ENCODE measurements around the gene TNIP2. TPM values are rescaled to one million over a fixed set of nuclear protein-coding genes. Genes with fewer than 3 reads are reported as not detected.

Gene TNIP2, protein sequence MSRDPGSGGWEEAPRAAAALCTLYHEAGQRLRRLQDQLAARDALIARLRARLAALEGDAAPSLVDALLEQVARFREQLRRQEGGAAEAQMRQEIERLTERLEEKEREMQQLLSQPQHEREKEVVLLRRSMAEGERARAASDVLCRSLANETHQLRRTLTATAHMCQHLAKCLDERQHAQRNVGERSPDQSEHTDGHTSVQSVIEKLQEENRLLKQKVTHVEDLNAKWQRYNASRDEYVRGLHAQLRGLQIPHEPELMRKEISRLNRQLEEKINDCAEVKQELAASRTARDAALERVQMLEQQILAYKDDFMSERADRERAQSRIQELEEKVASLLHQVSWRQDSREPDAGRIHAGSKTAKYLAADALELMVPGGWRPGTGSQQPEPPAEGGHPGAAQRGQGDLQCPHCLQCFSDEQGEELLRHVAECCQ
- 10 to 100 TPM; 56.1 to 58.4 TPM for total RNA-seq

DNA sequence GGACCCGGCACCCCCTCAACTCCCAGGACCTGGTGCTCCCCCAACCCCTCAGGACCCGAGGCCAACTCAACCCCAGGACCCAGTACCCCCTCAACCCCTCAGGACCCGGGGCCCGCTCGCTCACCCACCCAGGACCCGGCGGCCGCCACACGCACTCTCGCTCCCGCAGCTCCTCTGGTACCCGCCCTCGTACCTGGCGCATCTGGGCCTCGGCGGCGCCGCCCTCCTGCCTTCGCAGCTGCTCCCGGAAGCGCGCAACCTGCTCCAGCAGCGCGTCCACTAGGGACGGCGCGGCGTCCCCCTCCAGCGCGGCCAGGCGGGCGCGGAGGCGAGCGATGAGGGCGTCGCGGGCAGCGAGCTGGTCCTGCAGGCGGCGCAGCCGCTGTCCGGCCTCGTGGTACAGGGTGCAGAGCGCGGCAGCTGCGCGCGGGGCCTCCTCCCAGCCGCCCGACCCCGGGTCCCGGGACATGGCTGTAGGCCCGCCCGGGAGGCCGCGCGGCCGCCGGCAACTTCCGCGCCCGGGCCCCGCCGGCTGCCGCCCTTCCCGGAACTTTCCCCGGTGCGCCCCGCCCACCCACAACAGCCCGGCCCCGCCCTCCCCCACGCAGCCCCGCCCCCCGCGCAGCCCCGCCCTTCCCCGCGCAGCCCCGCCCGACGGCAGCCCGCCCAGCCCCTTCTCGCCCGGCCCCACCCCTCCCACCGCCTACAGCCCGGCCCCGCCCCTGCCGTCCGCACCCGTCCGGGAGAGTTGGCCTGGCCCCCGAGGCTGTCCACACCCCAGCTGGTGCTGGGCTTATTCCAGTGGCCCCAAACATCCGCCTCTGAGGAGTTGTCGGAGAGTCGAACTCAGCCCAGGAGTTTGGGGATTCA, at the start of gene TNIP2:
TNIP2 (minus strand) TSS at position 516 of the 870 bp plus-strand sequence; CDS start at position 469, 47 bp downstream.
- peak; percentile 82 for DNase-seq
- ChIA-PET POLR2A (interaction anchor here (0.6 to 3.7 kb wide), 18 partner anchors 10 to 536 kb away, joined by 3 to 33 read pairs (median 4); partner anchors contain the start of genes GRK4, NOP14 and RNF4), CTCF (interaction anchor here (0.6 to 1.5 kb wide), 4 partner anchors 176 to 528 kb away, joined by 3 to 5 read pairs (median 4); no protein-coding TSS in a partner anchor)
- Mint-ChIP-seq H3K4me3 (peak within 1 kb of the TSS; percentile 79), H3K27me3 (no peaks in the 10 kb centered on the region), H3K4me1 (peaks cover 32% of the 10 kb centered on the region), H3K9me3 (no peaks in the 10 kb centered on the region), H3K27ac (peak within 1 kb of the TSS; percentile 72), H3K36me3 (ENCODE audit: low read depth) (peaks cover 19% of the 10 kb centered on the region)

GRCh38 chr4:2804973-2805501, 48.9 kb upstream of the TNIP2 start:
- Mint-ChIP-seq H3K27me3 (no peaks in the 10 kb centered on the region), H3K36me3 (ENCODE audit: low read depth) (peaks cover 3% of the 10 kb centered on the region), H3K4me3 (no peak overlapping the region), H3K27ac (no peak overlapping the region), H3K4me1 (peaks cover 19% of the 10 kb centered on the region), H3K9me3 (no peaks in the 10 kb centered on the region)
- CTCF ChIA-PET, result no interaction called here
- POLR2A ChIA-PET, result no interaction called here
- no peak for DNase-seq

- no peak overlapping the region for H3K27ac Mint-ChIP-seq
- peaks cover 3% of the 10 kb centered on the region for H3K36me3 Mint-ChIP-seq (ENCODE audit: low read depth)
- no peaks in the 10 kb centered on the region for H3K9me3 Mint-ChIP-seq
- peaks cover 22% of the 10 kb centered on the region for H3K4me1 Mint-ChIP-seq
- CTCF ChIA-PET, result interaction anchor here (0.5 kb wide), 1 partner anchor 91 kb away, joined by 4 read pairs; no protein-coding TSS in a partner anchor
- DNase-seq, result no peak
- POLR2A ChIA-PET, result interaction anchor here (0.8 to 1.4 kb wide), 2 partner anchors 8 to 15 kb away, joined by 3 to 4 read pairs; no protein-coding TSS in a partner anchor
- H3K4me3 Mint-ChIP-seq, result no peak overlapping the region
- no peaks in the 10 kb centered on the region for H3K27me3 Mint-ChIP-seq
Measured at GRCh38 chr4:2804449-2804972, 48.4 kb upstream of the TNIP2 start.

DNA sequence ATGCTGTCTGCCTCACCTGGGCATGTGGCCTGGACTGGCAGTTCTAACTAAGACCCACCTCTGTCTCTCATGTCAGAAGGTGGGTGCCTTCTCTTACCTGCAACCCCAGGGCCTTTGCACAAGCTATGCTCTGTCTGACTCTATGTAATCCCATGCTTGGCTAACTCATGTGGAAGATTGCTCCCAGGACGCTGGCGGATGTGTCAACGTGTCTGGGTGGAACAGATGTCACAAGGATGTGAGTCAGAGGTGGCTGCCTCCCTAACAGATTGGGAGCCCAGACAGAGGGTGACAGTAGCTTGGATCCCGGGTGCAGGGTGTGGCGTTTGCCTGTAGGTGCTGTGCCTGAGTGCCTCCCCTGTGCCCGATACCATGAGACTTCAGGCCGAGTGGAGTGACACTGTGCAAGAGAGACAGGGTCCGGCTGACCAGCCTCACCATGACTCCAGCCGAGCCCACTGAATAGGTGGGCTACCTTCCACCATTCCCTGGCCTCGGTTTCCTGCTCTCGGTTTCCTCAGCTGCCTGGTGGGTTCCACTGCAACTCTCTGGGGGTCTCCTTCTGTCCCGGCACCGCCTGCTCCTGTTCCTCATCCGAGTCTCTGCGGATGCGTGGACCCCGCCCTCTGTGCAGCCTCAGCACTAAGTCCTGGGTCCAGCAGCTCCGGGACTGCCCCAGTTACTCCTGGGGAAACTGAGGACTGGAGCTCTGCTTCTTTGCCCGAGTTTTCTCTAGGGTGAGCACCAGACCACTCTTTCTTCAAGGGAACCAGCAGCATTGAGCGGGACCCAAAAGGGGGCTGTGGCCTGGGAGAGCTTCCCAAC, 47.7 kb upstream of the TNIP2 start:
- ChIA-PET POLR2A (interaction anchor here (0.6 to 1.4 kb wide), 3 partner anchors 9 to 70 kb away, joined by 3 to 4 read pairs (median 3); no protein-coding TSS in a partner anchor), CTCF (interaction anchor here (0.5 to 1.1 kb wide), 2 partner anchors 92 to 150 kb away, joined by 3 to 4 read pairs; no protein-coding TSS in a partner anchor)
- Mint-ChIP-seq H3K27ac (no peak overlapping the region), H3K4me1 (peaks cover 29% of the 10 kb centered on the region), H3K9me3 (no peaks in the 10 kb centered on the region), H3K27me3 (no peaks in the 10 kb centered on the region), H3K4me3 (no peak overlapping the region), H3K36me3 (ENCODE audit: low read depth) (peaks cover 3% of the 10 kb centered on the region)
- DNase-seq, result no peak

- no peaks in the 10 kb centered on the region for H3K27me3 Mint-ChIP-seq
- ChIA-PET POLR2A (interaction anchor here (0.6 to 1.4 kb wide), 2 partner anchors 10 to 71 kb away, joined by 3 to 4 read pairs; no protein-coding TSS in a partner anchor), CTCF (interaction anchor here (1.1 kb wide), 1 partner anchor 151 kb away, joined by 3 read pairs; no protein-coding TSS in a partner anchor)
- DNase-seq, result no peak
- H3K27ac Mint-ChIP-seq, result no peak overlapping the region
- H3K4me3 Mint-ChIP-seq, result no peak overlapping the region
- peaks cover 3% of the 10 kb centered on the region for H3K36me3 Mint-ChIP-seq (ENCODE audit: low read depth)
- peaks cover 38% of the 10 kb centered on the region for H3K4me1 Mint-ChIP-seq
- no peaks in the 10 kb centered on the region for H3K9me3 Mint-ChIP-seq
Measured at GRCh38 chr4:2802618-2803531, 46.7 kb upstream of the TNIP2 start.

DNA sequence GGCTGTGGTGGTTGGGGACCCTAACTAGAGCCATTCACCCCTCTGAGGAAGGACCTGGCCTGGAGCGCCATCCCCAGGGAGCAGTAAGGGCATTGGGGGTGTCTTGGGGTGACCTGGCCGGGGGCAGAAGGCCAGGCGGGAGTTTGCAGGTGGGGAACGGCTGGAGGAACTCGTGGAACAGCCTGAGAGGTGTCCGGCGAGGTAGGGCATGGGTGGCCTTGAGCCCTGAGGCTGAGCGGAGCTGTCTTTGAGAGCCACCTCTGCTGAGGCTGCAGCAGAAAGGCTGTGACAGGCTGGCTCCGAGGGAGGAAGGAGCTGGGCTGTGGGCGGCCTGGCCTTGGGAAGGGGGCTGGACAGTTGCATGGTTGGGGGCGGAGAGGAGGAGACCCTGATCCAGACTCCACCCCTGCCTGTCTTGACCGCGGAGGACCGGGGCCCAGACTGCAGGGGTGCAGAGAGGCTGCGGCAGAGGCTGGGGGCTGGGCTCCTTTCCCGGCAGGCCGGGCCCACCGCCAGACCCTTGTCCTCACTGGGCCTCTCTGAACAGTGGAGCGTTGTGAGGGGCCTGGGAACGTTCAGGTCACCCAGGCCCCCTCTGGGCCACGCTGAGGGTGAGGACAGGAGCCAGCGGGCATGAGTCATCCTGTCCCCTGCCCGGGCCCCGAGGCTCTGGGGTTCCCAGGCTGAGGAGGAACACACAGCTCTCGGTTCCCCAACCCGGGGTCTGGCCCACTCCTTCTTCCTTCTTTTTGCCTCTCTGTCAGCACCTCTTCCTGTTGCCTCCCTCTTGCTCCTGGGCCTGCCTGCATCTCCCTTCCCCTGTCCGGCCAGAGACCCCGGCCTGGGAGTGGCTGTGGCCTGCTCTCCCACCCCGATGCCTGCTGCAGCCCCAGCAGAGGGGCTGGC, 44.8 kb upstream of the TNIP2 start:
- ChIA-PET CTCF (interaction anchor here (1.6 to 1.7 kb wide), 2 partner anchors 37 to 135 kb away, joined by 3 to 4 read pairs; no protein-coding TSS in a partner anchor), POLR2A (interaction anchor here (0.9 to 6.3 kb wide), 2 partner anchors 11 to 134 kb away, joined by 3 to 86 read pairs; no protein-coding TSS in a partner anchor)
- peak overlapping the region; percentile 65 for H3K4me3 Mint-ChIP-seq
- H3K9me3 Mint-ChIP-seq, result no peaks in the 10 kb centered on the region
- H3K27ac Mint-ChIP-seq, result no peak overlapping the region
- H3K36me3 Mint-ChIP-seq (ENCODE audit: low read depth), result no peaks in the 10 kb centered on the region
- DNase-seq, result no peak
- no peaks in the 10 kb centered on the region for H3K27me3 Mint-ChIP-seq
- peaks cover 50% of the 10 kb centered on the region for H3K4me1 Mint-ChIP-seq

- Mint-ChIP-seq H3K9me3 (no peaks in the 10 kb centered on the region), H3K36me3 (ENCODE audit: low read depth) (no peaks in the 10 kb centered on the region), H3K27me3 (no peaks in the 10 kb centered on the region), H3K4me3 (peak overlapping the region; percentile 84), H3K4me1 (peaks cover 54% of the 10 kb centered on the region), H3K27ac (peak overlapping the region; percentile 71)
- no peak for DNase-seq
- POLR2A ChIA-PET, result interaction anchor here (0.9 to 6.3 kb wide), 3 partner anchors 12 to 136 kb away, joined by 3 to 86 read pairs (median 25); no protein-coding TSS in a partner anchor
- CTCF ChIA-PET, result interaction anchor here (1.6 to 1.7 kb wide), 2 partner anchors 36 to 136 kb away, joined by 3 to 4 read pairs; no protein-coding TSS in a partner anchor
Measured at GRCh38 chr4:2799971-2800690, 44.0 kb upstream of the TNIP2 start.

GRCh38 chr4:2799224-2799911, 43.2 kb upstream of the TNIP2 start:
- ChIA-PET POLR2A (interaction anchor here (1.4 to 6.3 kb wide), 5 partner anchors 12 to 137 kb away, joined by 4 to 86 read pairs (median 16); no protein-coding TSS in a partner anchor), CTCF (interaction anchor here (1.6 kb wide), 1 partner anchor 137 kb away, joined by 4 read pairs; no protein-coding TSS in a partner anchor)
- DNase-seq, result no peak
- Mint-ChIP-seq H3K27ac (peak overlapping the region; percentile 90), H3K4me3 (peak overlapping the region; percentile 84), H3K27me3 (no peaks in the 10 kb centered on the region), H3K9me3 (no peaks in the 10 kb centered on the region), H3K36me3 (ENCODE audit: low read depth) (no peaks in the 10 kb centered on the region), H3K4me1 (peaks cover 62% of the 10 kb centered on the region)

All from activated CD4-positive, alpha-beta memory T cell treated with anti-CD3 and anti-CD28 coated beads, Interleukin-2, amount 10 ng/mL, durations not matched to agents 7 days and 5 days (primary cell).